ENCODE measurements around the gene HOXC9.

GRCh38 chr12:54012631-54013409 is 12.9 kb downstream of the HOXC9 start:
- TF ChIP-seq CTCF (IDR thresholded peaks at IDR 0.05; ENCODE audit: insufficient read depth, low read length) (no peak), POLR2AphosphoS5 (IDR thresholded peaks at IDR 0.05; ENCODE audit: low read depth) (no peak), GABPA (IDR thresholded peaks at IDR 0.05; ENCODE audit: low read depth) (no peak), REST (IDR thresholded peaks at IDR 0.05; ENCODE audit: insufficient replicate concordance, low read depth) (no peak), SPI1 (IDR thresholded peaks at IDR 0.05; ENCODE audit: borderline replicate concordance, low read depth) (no peak)
